Lower leg skin (tissue), 3 donors: ENCODE measurements around the gene MUC20.

Source experiments
- POLR2A ChIP-seq, 2 donors: fragments of 450-650 bp; IDR thresholded peaks; one replicate each; pipeline ENCODE4 v1.6.1; 2016 to 2017; ENCODE audit warnings: antibody characterized with exemption in 2 of 2, mild to moderate bottlenecking in 1 of 2, moderate library complexity in 1 of 2
- TF ChIP-seq, protein P1 (sequence below), 3 donors: fragments of 450-650 bp; IDR thresholded peaks; one replicate each; pipeline ENCODE4 v1.5.1; 2016; ENCODE audit warnings: antibody characterized with exemption in 3 of 3, mild to moderate bottlenecking in 3 of 3, moderate library complexity in 2 of 3

DNA sequence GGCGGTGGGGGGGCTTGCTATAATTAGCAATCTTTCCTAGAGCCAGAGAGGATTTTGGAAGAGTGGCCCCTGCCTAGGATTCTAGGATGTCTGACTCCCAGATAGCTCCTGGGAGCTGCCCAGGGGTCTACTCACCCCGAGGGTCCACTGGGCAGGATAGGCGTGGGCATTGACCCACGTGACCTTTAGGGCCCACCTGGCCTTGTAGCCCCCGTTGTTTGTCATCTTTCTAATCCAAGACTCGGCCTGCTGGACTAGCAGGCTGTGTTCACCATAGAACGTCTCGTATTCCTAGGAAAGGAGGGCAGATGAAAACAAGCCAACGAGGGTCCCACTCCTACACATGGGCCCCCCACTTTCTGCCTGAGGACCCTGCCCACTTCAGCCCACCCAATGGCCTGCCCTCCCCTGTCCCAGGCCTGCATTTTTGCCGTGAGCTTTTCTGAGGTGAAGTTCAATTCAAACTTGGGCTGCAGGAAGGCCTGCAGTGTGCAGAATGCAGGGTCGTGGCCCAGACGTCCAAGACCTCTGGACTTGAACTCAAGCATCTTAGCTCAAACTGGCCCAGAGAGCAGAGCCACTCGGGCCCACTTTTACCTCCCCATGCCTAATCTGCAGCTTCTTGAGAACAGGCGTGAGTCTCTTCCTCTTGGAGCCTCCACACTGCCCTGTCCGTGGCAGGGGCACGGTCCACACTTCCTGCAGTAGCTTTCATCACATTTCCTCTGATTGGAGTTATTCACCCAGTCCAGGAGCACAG is 49.5 kb downstream of the MUC20 start:
- TF ChIP-seq, protein P1, sequence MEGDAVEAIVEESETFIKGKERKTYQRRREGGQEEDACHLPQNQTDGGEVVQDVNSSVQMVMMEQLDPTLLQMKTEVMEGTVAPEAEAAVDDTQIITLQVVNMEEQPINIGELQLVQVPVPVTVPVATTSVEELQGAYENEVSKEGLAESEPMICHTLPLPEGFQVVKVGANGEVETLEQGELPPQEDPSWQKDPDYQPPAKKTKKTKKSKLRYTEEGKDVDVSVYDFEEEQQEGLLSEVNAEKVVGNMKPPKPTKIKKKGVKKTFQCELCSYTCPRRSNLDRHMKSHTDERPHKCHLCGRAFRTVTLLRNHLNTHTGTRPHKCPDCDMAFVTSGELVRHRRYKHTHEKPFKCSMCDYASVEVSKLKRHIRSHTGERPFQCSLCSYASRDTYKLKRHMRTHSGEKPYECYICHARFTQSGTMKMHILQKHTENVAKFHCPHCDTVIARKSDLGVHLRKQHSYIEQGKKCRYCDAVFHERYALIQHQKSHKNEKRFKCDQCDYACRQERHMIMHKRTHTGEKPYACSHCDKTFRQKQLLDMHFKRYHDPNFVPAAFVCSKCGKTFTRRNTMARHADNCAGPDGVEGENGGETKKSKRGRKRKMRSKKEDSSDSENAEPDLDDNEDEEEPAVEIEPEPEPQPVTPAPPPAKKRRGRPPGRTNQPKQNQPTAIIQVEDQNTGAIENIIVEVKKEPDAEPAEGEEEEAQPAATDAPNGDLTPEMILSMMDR (IDR thresholded peaks at IDR 0.05), result no peak
- no peak for TF ChIP-seq POLR2A (IDR thresholded peaks at IDR 0.05)
